Activated T-cell treated with anti-CD3 and anti-CD28 coated beads, Interleukin-2, amount 50 U/mL, for 48 hours (primary cell): ENCODE data around the gene GDF11.
A peak's percentile ranks its signal among the peaks of the same experiment; 100 is the strongest.

Experiments used
- DNase-seq, 2 experiments: peaks; one replicate each; pipeline ENCODE4 v3.0.0-alpha.2; 2020

GDF11 gene

GRCh38 chr12:55742719-55743405, at the start of gene GDF11:
Gene GDF11, plus strand, starts transcription at chr12:55743122. Its CDS starts 195 bp downstream, at chr12:55743317.
- peak; percentile 80 to 83 for DNase-seq

DNA sequence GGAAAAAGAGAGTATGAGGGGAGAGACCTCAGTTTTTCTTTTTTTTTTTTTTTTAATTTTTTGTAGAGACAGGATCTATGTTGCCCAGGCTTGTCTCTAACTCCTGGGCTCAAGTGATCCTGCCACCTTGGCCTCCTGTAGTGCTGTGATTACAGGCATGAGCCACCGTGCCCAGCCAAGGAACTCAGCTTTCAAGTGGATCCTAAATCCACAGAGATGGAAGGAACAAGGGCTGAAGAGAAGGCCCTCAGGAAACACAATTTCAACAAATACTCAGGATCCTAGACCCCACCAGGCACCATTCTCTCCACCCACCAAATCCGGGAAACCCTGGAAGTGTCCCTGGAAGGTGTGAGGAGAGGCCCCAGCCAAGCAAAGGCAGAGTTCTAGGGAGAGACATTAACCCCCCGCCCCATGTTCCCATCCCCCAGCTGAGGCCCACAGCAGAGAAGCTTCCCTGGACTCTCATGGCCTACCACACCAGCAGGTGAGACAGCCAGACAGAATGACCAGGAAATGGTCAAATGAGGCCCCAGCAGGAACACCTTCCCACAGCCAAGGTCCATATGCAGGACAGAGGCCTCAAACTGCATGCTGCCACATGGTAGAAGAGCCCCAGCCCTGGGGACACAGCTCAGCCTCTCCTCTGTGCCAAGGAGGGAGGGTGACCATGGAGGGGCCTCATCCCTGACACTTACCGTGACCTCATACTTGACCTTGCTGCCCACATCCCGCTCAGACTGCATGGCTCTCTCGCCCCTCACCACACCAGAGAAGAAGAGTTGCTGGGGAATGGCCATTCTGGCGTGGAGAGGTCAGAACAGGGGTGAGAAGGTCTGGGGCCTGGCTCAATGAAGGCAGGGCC, 49.4 kb upstream of the GDF11 start:
- no peak for DNase-seq

- no peak for DNase-seq
These were observed 48.8 kb upstream of the GDF11 start for GRCh38 chr12:55694188-55694515.

DNA sequence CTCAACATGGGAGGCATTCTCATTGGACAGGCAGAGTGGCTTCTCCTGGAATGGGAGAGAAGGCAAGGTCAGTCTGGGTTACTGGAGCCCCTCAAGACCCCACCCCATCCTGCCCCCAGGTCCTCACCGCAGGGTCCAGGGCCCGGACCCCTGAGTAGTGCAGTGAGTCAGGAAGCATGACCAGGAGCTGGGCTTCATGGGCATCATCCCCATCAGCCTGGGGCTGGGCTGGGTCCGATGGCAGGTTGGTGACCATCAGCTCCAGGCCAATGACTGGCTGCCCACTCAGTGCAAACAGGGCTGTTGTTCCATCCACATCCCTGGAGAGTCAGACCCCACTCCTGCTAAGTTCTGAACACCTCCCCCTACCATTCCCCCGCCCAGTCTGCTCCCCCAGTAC, 48.3 kb upstream of the GDF11 start:
- DNase-seq, result no peak

DNA sequence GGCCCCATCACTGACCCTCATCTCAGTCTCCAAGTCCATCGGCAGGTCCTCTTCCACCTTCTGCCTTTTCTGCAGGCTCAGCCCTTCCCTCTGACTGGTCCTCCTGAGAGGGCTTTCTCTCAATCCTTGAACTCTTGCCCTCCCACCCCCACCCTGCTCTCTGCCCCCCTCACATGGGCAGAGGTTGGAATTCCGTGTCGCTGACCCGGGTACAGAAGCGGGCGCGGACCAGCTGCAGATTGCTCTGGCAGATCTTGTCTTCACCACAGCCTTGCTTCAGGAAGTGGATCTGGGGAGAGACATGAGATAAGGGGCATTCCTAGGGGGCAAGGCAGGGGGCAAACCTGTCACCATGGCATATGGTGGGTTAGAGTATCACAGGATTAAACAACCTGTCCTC, 47.6 kb upstream of the GDF11 start:
- no peak for DNase-seq

GRCh38 chr12:55696141-55696540, 46.8 kb upstream of the GDF11 start:
- DNase-seq, result no peak

DNA sequence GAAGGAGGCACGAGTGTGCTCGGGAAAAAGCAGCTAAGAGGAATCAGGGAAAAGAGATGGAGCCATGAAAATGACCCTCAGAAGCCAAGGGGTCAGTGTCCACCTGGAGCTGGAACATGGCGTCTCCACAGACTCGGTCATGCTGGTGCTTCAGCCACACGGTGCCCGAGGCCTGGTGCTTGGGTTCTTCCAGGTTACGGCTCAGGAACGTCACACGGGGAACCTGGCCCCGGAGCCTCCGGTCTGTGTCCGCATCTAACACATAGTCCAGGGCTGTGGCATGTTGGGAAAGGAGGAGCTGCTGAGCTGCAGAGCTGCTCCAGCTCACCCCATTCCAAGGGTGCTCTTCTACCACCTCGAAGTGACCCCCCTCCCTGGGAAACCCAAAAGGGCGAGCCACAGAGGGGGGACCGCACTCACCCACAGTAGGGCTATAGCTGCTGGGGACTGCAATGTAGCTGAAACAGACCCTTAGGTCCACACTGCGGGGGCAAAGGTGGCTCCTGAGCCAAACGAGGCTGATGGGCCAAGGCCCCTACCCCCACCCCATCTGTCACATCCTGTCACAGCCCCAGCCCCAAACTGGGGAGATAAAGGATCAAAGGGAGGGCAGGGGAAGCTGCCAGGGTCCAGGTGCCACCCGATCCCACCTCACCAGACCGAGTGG, 46.0 kb upstream of the GDF11 start:
- no peak for DNase-seq

GRCh38 chr12:55697686-55698085, 45.2 kb upstream of the GDF11 start:
- DNase-seq, result no peak

DNA sequence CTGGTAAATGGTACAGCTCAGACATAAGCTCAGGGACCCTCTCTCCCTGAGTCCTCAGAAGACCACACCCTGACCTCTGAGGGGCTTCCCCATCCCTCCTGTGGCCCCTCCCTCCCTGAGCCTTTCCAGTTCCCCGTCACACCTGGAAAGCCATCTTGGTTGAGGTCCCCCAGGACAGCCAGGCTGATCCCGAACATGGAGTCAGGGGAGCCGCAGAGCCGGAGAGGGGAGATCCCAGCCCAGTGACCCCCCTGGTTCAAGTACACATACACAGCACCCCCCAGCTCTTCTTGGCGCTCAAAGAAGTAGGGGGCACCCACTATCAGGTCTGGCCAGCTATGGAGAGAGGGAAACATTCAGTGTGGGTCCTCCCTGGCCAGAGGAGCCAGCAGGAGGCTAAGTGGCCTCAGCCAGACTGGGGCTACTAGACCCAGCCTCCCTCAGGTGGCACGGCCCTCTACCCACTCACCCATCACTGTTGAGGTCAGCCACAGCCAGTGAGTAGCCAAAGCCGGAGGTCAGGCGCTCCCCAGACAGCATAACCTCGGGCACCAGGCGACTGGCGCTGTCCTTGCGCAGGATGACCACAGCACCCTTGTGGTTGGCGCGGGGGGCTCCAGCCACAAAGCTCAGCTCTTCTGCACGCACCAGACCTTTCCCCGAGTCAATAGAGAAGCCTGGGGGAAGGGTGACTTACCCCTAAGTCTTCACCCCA, 44.5 kb upstream of the GDF11 start:
- DNase-seq, result no peak

DNA sequence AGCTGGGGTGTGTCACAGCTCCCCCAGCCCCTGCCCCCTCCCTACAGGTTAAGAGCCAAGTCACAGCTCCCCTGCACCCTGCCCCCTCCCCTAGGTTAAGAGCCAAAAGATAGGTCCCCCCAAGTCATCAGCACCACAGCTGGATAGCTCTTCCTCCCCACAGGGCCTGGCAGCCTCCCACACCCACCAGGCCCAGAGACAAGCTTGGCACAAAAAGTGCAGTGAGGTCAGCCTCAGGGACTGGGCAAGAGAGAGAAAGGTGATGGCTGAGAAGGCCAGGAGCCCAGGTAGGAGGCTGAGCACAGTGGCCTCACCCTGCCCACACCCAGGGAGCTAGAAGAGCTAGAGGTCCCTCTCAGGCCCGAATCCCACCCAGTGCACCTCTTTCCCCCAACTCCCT, 44.0 kb upstream of the GDF11 start:
- no peak for DNase-seq

GRCh38 chr12:55699471-55700055, 43.4 kb upstream of the GDF11 start:
- DNase-seq, result no peak

DNA sequence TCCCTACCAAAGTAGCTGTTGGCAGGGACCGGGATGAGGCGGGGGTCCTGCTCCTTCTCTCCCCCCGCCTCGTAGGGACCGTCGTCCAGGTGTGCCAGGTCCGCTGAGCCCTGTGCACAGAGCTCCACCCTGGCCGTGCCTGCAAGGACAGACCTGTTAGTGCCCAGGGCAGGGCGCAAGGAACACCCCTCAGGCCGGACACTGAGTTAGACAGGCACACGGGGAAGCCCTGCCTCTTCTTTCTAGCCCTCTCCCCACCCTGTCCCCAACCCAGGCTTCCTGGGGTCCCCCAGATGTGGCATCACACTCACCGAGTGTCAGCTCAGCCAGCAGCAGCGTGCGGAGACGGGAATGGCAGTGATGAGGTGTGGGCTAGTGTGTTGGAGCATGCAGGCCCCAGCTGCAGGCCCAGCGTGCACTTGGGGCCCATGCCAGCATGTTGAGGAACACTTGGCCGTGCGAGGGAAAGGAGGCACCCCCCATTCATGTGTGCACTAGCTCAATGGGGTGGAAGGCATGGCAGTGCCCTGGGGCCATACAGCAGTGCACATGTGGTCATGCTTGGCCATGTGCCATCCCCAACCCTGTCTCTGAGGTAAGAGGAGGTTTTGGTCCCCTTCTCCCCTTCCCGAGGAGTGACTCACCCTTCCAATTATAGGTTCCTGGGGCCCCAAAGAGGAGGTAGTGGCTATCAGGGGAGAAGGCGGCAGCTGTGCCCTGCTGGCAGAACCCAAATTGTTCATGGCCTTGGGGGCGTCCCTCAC, 42.5 kb upstream of the GDF11 start:
- DNase-seq, result no peak

DNA sequence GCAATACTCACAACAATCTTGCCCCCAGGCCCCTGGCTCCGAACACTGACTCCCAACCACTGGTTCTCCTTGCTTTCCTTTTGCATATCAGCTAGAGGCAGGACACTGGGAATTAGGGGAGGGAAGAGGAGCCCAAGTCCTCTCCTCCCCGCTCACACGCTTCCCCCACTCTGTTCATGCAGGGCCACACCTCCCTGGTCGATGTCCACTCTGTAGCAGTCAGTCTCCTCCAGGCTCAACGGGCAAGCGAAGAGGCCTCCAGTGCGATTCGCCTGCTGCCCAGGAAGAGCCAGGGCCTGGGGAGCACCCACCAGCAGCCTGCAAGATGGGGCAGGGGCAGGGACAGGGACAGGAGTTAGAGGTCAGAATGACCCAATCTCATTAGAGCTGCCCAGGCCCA, 40.1 kb upstream of the GDF11 start:
- no peak for DNase-seq

- DNase-seq, result no peak
These were observed 39.6 kb upstream of the GDF11 start for GRCh38 chr12:55703288-55703687.

- DNase-seq, result no peak
These were observed 38.8 kb upstream of the GDF11 start for GRCh38 chr12:55703901-55704761.

DNA sequence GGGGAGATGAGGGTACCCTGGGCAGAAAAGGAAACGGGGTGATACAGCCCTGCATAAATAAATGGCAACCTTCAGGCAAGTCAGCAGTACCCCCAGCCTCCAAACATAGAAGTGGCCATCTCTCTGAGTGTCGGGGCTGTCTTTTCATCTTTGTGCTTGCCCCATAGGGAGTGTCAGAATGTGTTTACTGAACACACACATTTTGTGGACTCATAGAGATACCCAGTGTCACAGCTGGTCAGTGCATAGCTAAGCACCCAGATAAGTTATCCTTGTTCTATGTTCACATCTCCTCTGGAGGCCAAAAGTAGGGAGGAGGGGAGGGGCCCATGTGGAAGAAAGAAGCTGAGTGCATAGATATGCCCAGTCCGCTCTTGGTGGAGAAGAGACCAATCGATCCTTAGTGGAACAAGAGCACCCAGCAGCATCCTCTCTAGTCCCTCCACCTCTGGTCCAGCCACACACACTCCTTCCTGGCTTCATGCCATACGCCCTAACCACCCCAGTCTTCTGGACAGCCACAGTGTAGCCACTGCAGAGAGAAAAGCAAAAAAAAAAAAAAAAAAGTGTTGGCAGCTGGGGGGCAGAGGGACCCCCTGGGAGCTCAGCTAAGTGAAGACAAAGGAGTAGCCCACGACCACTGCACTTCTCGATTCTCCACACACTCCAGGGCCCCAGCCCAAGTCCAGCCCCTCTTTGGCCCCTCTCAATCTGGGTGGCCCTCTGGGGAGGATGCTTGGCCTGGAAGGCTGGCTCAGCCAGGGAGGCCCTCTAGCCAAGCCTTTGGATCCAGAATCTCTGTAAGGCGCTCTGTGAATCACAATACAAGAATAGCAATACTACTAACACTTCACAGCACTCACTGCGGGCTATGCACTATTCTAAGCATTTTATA, 37.9 kb upstream of the GDF11 start:
- no peak for DNase-seq

DNA sequence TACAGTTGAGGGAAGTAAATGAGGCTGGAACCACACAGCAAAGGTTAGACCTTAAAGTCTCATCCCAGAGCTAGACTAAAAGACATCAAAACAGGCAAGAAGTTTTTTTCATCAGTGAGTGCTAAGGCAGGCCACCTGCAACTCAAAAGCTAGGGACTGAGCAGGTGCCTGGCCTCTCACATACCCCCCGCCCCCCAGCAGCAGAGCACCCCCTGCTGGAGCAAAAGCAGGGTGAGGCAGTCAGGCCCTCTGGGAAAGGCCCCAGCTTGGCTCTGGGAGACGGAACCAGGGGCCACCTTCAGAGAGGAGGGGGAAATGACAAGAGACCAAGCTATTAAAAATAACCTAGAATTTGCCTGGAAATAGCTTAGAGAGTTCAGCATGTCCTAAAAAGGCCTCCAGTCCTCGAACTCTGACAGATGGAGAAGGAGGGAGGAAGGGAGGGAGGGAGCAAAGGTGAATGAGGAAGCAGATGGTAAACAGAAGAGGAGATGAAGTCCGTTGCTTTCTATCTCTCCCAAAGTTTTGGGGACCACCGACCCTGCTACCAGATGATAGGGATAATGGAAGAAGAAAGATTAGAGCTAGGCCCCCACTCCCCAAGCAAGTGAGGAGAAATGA, 37.0 kb upstream of the GDF11 start:
- no peak for DNase-seq

DNA sequence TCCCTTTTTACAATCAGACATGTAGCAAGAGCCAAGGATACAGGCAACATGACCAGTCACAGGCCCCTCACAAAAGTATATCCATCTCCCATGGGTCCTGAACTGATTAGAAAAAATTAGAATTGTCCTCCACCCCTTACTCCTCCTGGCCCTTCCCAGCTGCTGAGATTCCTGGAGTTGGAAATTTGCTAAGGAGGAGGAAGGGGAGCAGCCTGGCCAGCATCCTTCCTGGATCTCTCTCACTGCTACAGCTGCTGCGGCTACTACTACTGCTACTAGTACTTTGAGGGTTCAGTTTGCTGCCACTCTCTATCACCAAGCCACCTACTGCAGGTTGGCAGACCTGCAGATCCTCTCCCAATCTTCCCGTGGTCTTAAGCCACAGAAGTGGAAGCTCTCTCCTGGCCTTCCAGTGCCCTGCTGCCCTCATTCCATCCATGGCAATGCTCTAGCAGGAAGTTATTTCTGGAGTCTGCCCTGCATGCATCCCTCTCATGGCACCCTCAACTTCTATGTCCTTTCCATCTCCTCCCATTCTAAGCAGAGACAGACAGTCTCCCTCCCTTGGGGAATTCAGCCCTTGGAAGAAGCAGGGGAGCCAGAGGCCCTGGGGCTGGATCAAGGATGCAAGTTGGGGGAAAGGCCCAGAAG, 36.2 kb upstream of the GDF11 start:
- no peak for DNase-seq

GRCh38 chr12:55707219-55707671, 35.7 kb upstream of the GDF11 start:
- DNase-seq, result peak in 1 of 2 experiments; percentile 34
